ENCODE measurements around the gene HDDC2.
A peak's percentile ranks its signal among the peaks of the same experiment; 100 is the strongest.

The HDDC2 gene

DNA sequence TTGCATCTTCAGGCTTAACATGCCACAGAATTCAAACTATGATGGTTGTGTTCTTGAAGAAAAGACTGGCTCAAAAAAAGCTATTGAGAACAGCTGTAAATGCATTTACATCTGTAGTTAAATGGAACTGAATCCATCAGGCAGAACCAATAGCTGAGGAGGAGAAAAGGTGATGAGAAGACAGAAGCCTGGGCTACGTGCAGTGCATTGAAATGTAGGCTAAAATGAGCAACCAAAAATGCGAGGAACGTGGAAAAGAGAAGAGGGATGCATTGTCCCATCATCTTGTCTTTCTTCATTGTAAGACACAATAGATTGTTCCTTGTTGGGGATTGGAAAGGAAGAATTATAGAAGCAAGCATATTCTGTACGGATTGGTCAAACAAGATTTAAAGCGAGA, 13.8 kb upstream of the HDDC2 start:
- DNase-seq (ENCODE audit: low read depth): no peak
- TF ChIP-seq, protein P1, sequence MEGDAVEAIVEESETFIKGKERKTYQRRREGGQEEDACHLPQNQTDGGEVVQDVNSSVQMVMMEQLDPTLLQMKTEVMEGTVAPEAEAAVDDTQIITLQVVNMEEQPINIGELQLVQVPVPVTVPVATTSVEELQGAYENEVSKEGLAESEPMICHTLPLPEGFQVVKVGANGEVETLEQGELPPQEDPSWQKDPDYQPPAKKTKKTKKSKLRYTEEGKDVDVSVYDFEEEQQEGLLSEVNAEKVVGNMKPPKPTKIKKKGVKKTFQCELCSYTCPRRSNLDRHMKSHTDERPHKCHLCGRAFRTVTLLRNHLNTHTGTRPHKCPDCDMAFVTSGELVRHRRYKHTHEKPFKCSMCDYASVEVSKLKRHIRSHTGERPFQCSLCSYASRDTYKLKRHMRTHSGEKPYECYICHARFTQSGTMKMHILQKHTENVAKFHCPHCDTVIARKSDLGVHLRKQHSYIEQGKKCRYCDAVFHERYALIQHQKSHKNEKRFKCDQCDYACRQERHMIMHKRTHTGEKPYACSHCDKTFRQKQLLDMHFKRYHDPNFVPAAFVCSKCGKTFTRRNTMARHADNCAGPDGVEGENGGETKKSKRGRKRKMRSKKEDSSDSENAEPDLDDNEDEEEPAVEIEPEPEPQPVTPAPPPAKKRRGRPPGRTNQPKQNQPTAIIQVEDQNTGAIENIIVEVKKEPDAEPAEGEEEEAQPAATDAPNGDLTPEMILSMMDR (IDR thresholded peaks at IDR 0.05; ENCODE audit: control insufficient read depth, insufficient read depth, low read depth, low read length, missing control alignments): no peak
- H3K4me3 ChIP-seq (ENCODE audit: control insufficient read depth, low read depth, low read length): no peak overlapping the region

GRCh38 chr6:125314009-125314581, 12.3 kb upstream of the HDDC2 start:
- TF ChIP-seq, protein P1 (IDR thresholded peaks at IDR 0.05; ENCODE audit: control insufficient read depth, insufficient read depth, low read depth, low read length, missing control alignments): peak; percentile 82
- no peak for DNase-seq (ENCODE audit: low read depth)
- H3K4me3 ChIP-seq (ENCODE audit: control insufficient read depth, low read depth, low read length): no peak overlapping the region

DNA sequence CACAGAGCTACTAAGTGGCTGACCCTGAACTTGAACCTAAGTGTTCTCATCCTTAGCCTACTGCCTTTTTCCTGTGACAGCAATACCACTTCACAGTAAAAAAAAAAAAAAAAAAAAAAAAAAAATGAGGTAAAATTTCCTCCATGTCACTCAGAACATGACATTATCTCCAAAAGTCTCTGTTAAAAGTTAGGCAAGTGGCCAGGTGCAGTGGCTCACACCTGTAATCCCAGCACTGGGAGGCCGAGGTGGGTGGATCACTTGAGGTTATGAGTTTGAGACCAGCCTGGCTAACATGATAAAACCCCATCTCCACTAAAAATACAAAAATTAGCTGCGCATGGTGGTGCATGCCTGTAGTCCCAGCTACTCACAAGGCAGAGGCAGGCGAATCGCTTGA, 11.2 kb upstream of the HDDC2 start:
- H3K4me3 ChIP-seq (ENCODE audit: control insufficient read depth, low read depth, low read length): no peak overlapping the region
- TF ChIP-seq, protein P1 (IDR thresholded peaks at IDR 0.05; ENCODE audit: control insufficient read depth, insufficient read depth, low read depth, low read length, missing control alignments): no peak
- DNase-seq (ENCODE audit: low read depth): no peak

GRCh38 chr6:125312478-125312877, 10.7 kb upstream of the HDDC2 start:
- TF ChIP-seq, protein P1 (IDR thresholded peaks at IDR 0.05; ENCODE audit: control insufficient read depth, insufficient read depth, low read depth, low read length, missing control alignments): no peak
- DNase-seq (ENCODE audit: low read depth): no peak
- no peak overlapping the region for H3K4me3 ChIP-seq (ENCODE audit: control insufficient read depth, low read depth, low read length)

GRCh38 chr6:125310994-125311649, 9.4 kb upstream of the HDDC2 start:
- H3K4me3 ChIP-seq (ENCODE audit: control insufficient read depth, low read depth, low read length): no peak overlapping the region
- no peak for DNase-seq (ENCODE audit: low read depth)
- TF ChIP-seq, protein P1 (IDR thresholded peaks at IDR 0.05; ENCODE audit: control insufficient read depth, insufficient read depth, low read depth, low read length, missing control alignments): peak; percentile 66

DNA sequence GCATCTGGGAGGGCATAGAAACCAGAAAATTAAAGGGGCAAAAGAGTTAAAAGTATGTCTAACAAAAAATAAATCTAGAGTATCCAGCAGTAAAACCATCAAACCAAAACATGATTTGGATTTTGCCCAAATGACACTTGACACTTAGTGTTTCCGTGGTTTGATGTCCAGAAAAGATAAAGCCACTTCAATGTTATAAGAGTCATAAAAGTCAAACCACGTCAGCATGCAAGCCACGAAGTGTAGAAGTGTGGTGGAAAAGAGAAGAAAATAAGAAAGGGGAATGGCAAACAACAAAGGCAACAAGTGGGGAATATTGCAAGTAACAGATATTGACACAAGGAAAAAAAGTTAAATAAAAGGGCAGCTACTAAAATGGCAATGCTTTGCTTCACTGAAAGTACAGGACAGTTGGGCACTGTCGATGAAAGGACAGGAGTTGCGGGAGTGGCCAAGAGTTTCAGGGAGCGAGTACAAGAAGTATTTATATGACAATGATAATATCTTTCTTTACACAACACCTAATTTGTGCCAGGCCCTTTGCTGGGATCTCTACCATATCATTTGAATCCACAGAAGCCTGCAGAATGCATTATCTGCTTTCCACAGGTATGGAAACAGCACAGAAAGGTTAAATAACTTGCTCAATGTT, 6.3 kb upstream of the HDDC2 start:
- TF ChIP-seq, protein P1 (IDR thresholded peaks at IDR 0.05; ENCODE audit: control insufficient read depth, insufficient read depth, low read depth, low read length, missing control alignments): no peak
- no peak overlapping the region for H3K4me3 ChIP-seq (ENCODE audit: control insufficient read depth, low read depth, low read length)
- DNase-seq (ENCODE audit: low read depth): no peak
